HG02759 (cell line): ENCODE results near the gene RAB34.

ENCODE experiments used
- ATAC-seq: cut with Tn5 transposase; IDR thresholded peaks from one replicate; pipeline ENCODE4 v1.9.1; 2021; ENCODE audit warnings: mild to moderate bottlenecking, moderate library complexity; ENCODE audit not compliant: unreplicated experiment

RAB34 gene

GRCh38 chr17:28717578-28718332, at the start of gene RAB34:
TSS of gene RAB34 (minus strand) at chr17:28717868. CDS start at chr17:28717266, 602 bp downstream.
- ATAC-seq, result no peak

DNA sequence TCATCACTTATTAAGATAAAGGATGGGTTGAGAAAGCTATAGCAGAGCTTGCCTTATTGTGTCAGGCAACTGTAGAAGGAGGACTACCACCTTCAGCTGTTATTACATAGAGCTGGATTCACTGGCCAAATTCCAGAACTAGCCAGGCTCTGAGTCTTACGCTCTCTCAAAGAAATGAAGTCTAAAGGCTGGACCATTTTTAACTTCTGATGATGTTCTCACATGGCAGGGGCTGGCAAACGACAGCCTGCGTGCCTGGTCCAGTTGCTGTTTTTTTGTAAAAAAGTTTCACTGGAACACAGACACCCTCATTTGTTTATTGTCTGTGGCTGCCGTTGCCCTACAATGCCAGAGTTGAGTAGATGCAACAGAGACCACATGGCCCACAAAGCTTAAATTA, 47.4 kb upstream of the RAB34 start:
- ATAC-seq, result no peak

GRCh38 chr17:28763804-28764266, 46.2 kb upstream of the RAB34 start:
- ATAC-seq, result peak; percentile 33

GRCh38 chr17:28763137-28763799, 45.6 kb upstream of the RAB34 start:
- ATAC-seq, result peak; percentile 55

GRCh38 chr17:28760601-28761562, 43.2 kb upstream of the RAB34 start:
- ATAC-seq, result no peak

DNA sequence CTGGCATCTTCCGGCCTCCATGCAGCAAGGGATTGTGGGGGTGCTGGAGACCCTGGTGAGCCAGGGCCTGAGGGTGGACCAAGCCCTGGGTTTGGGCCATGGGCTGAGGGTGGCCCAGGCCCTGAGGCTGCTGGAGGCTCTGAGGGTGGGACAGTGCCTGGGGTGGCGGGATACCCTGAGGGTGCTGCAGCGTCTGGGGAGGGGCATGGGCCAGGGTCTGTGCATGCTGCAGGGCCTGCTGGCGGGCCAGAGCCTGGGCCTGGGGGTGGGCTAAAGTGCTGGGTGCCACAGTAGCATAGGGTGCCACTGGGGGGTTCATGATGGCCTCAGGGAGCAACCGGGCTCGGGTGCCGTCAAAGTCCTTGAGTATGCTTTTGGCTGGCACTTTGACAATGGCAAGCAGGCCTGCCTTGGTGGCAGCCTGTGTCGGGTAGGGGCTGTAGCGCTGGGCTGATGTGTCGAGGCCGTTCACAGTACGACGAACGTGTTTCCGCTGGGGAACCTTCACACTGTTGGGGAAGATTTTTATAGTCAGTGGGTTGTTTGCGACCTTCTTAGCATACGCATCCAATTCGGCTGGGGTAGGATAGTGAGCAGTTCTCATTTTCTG, 41.7 kb upstream of the RAB34 start:
- ATAC-seq, result no peak

DNA sequence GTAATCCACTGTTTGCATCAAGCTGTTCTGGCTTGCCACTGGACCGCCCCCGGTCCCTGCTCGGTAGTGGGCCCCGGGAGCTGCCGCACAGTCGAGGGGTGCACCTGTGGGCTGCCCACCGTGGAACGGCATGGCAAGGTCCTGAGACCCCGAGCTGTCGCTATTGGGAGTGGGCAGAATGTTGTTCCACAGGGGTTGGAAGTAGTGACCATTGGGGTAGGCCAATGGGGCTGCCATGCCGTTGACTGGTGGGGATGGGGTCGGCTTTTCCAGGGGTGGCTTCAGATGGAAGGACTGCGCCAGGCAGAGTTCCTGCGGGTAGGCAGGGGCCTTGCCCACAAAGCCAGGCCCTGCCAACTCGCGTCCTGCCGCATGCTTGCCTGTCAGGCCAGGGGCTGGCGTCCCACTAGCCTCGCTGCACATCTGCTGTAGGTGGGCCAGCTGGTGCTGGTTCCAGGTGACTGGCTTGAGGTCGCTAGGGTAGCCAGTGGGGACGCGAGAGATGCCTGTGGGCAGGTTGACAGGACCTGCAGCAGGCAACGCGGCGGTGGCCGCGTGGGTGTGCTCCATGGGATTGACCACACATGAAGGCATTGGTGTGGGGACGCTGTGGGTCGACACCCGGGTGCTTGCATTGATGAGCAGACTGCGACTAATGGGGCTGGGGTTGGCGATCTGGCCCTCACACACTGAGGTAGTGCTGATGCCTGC, 40.9 kb upstream of the RAB34 start:
- no peak for ATAC-seq

GRCh38 chr17:28756049-28756804, 38.6 kb upstream of the RAB34 start:
- no peak for ATAC-seq

DNA sequence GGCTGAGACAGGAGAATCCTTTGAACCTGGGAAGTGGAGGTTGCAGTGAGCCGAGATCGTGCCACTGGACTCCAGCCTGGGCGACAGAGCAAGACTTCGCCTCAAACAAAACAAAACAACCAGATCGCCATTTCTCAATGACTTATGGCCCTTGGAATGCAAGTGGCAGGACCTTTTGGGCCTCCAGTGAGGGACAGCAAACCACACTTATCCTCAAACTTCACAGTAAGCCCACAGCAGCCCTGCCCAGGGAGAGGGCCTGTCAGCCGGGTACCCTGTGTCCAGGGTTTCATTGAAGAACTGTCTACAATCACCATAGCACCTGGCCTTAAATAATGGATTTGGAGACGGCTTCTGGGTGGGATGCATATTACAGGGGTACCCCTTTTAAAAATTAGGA, 37.8 kb upstream of the RAB34 start:
- ATAC-seq, result no peak

DNA sequence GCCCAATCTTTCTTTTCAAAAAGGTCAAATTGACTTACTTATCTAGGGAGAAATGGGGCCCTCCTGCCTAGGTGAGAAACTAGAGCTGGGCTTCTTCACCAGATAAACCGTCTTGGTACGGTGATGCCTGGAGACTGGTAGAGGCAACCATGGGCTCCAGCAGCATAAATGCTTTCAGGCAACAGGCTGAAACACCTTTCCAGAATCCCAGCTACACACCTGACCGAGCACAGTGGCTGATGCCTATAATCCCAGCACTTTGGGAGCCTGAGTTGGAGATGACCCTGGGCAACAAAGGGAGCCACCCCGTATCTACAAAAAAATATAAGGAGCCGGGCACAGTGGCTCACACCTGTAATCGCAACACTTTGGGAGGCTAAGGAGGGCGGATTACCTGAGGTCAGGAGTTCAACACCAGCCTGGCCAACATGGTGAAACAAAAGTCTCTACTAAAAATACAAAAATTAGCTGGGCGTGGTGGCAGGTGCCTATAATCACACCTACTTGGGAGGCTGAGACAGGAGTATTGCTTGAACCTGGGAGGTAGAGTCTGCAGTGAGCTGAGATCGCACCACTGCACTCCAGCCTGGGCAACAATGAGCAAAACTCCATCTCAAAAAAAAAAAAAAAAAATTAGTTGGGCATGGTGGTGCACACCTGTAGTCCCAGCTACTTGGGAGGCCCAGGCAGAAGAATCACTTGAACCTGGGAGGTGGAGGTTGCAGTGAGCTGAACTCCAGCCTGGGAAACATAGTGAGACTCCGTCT, 34.1 kb upstream of the RAB34 start:
- no peak for ATAC-seq

- peak; percentile 76 for ATAC-seq
Observed at GRCh38 chr17:28750178-28751047, 32.7 kb upstream of the RAB34 start.

- ATAC-seq, result no peak
Observed at GRCh38 chr17:28749516-28750177, 32.0 kb upstream of the RAB34 start.

- no peak for ATAC-seq
Observed at GRCh38 chr17:28748852-28749515, 31.3 kb upstream of the RAB34 start.

GRCh38 chr17:28747801-28748750, 30.4 kb upstream of the RAB34 start:
- ATAC-seq, result no peak

DNA sequence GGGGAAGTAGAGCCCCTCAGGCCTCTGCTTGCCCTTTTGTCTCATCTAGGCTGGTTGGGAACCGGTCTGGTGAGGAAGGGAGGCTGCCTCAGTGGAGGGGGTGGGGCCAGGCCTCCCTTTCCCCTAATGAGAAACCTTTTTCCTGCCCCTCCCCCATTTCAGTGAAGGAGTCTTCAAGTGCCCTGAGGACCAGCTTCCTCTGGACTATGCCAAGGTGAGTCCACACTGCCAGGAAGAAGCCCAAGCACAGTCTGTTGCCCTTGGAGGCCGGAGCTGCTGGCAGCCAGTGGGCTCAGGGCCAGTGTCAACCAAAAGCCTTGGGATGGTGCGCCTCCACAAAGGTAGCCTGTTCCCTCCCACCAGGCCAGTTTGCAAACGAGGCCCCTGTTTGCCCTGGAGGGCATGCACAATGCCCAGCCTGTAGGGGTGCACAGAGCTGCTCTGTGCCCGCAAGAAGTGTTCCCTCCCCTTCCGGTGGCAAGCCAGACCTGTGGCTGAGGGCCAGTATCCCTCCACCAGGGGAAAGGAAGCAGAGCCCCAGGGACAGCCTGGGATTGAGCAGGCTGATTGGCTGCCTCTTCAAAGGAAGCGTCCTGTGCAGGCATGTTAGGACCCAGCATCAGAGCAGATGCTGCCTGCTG, 29.5 kb upstream of the RAB34 start:
- no peak for ATAC-seq
